ENCODE data around the gene AKR1B15.
A peak's percentile ranks its signal among the peaks of the same experiment; 100 is the strongest.
"Not testable (repeated sequence)": the region's sequence is repeated elsewhere in the genome, so short reads cannot be mapped to it uniquely, and the experiment has no call there.

Gene AKR1B15

DNA sequence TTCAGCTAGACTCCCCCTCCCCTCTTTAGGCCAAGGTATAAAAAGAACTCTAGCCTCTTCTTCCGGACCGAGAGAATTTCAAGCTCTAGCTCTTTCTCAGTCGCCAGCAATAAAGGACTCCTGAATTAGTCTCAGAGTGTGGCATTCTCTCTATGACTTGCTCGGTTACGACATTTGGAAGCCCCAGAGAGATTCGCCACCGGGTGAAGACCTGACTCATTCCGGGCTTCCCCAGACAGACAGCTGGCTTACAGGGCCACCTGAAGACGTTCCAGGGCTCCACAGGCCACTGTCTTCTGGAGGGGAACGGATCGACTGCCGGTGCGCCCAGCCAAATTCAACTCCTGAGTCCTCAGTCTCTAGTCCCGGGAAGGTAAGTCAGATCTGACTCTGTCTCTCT, at the start of gene AKR1B15:
Gene AKR1B15, plus strand, starts transcription at position 234 of the 400 bp plus-strand sequence. CDS start 15,510 bp downstream, outside the sequence.
- no peak for DNase-seq

DNA sequence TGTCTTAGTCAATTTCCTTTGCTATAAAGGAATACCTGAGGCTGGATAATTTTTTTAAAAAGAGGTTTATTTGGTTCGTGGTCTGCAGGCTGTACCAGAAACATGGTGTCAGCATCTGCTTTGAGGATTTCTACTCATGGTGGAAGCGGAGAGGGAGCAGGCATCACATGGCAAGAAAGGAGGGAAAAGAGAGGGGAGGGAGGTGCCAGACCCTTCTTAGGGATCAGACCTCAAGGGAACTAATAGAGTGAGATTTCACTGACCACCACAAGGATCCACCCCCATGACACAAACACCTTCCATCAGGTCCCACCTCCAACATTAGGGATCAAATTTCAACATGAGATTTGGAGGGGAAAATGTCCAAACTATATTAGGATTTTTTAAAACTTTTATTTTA, 48.5 kb upstream of the AKR1B15 start:
- DNase-seq = no peak

DNA sequence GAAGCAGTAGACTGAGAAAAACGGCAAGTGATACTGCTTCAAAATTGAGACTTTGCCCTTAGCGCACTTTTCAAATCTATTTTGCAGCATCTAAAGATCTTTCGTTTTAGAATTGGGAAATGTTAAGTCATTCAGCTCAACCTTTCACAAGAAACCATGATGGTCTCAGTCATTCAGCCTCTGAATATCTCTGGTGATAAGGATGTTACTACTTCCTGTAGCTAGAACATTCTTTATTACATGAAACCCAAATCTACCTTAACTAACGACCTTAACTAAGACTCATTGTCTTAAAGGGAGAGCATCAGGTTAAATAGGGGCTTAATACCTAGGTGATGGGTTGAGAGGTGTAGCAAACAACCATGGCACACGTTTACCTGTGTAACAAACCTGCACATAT, 47.9 kb upstream of the AKR1B15 start:
- DNase-seq = no peak

DNA sequence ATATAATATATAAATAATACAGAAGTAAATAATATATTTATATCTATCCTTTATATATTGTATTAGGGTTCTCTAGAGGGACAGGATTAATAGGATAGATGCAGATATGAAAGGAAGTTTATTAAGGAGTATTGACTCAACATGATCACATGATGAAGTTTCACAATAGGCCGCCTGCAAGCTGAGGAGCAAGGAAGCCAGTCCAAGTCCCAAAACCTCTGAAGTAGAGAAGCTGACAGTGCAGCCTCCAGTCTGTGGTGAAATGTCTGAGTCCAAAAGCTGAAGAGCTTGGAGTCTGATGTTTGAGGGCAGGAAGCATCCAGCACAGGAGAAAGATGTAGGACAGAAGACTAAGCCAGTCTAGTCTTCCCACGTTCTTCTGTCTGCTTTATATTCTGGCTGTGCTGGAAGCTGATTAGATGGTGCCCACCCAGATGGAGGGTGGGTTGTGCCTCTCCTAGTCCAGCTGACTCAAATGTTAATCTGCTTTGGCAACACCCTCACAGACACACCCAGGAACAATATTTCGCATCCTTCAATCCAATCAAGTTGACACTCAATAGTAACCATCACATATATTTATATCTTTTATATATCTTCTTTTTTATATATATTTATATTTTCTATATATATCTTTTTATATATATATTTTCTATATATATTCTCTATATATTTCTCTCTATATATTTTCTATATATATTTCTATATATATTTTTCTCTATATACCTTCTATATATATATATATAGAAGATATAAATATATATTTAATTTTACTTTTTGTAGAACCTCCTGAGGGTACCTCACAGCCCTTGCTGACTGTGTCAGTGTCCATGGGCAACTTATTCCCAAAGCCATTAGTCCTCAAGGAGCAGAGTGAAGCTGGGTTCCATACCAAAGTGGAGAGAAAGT, 46.2 kb upstream of the AKR1B15 start:
- no peak for DNase-seq

DNA sequence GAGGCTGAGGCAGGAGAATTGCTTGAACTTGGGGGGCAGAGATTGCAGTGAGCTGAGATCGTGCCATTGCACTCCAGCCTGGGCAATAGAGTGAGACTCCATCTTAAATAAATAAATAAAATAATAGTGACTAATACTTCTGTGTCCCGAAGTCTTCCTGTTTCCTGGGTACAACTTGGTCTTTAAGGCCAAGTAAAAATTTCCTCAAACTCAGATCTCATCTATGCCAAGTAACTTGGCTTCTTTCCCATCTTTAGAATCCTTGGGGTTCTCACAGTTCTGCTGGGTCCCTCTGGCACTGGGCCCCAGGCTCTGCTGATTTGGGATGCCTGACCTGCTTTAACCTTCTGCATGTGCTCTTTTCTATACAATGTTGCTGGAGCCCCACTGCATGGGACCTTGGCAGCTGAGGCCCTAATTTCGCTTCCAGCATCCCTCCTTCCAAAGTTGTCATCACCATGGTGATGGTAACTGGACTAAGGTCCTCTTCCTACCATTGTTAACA, 44.2 kb upstream of the AKR1B15 start:
- DNase-seq = no peak

DNA sequence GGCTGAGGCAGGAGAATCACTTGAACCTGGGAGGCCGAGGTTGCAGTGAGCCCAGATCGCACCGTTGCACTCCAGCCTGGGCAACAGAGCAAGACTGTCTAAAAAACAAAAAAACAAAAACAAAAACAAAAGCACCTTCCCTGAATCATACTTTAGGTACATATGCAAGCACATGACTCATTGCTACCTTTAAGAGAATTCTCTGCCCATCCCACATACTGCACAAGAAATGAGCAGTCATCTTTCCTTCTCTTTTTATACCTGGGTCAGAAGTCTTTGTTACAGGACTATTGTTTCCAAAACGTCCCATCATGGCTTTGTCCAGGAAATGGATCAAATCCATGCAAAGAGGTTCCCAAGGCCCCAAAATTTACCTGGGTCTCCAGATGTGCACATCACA, 43.1 kb upstream of the AKR1B15 start:
- DNase-seq = no peak

DNA sequence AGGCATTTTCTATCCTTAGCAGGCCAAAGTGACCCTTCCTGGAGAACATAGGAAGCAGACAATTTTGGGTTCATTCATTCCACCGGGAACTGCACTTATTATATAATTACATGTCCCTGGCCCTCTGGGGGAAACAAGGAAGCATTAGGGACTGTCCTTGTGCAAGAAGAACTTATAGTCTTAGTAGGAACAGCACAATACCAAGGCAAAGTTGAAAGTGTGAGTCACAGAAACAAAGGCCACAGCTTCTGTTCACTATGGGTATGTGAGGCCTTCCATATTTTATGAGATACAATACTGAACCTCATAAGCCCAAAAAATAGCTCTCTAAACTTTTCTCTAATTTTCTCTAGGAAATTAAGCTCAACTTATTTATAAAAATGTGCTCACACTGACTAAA, 39.9 kb upstream of the AKR1B15 start:
- DNase-seq = no peak

DNA sequence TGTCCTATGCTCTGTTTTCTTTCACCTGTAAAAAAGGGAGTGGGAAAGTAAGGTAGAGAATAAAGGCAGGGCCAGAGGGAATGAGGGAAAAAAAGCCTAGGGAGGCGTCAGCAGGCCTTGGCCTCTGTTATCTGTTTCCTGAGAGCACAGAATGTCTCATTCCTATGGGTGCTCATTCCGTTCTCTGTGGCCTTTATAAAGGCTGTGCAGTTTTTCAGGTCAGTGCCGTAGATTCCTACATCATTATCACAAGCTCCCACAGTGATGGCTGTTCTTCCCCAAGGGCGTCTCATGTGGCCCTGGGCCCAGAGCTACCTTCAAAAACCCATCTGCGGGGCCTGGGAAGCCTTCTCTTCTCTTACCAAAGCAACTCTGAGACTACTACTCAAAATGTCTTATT, 38.3 kb upstream of the AKR1B15 start:
- DNase-seq = no peak

DNA sequence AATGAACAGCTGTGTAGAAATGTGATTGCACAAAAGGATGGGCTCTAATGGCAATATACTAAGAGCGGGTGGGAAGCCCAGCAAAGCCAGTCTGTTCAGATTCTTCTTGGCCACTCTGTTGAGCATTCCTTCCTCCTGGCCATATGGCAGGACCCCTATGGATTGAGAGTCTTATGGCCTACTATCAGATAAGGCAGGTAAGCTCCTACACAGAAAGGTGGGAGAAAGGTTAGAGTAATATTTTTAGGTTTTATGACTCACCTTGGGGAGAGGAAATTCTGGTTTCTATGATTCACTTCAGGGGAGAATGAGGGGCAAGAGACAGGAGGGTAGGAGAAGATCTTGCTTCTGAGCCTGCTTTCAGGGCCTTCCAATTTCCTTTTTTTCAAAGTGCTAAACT, 36.6 kb upstream of the AKR1B15 start:
- DNase-seq = no peak

DNA sequence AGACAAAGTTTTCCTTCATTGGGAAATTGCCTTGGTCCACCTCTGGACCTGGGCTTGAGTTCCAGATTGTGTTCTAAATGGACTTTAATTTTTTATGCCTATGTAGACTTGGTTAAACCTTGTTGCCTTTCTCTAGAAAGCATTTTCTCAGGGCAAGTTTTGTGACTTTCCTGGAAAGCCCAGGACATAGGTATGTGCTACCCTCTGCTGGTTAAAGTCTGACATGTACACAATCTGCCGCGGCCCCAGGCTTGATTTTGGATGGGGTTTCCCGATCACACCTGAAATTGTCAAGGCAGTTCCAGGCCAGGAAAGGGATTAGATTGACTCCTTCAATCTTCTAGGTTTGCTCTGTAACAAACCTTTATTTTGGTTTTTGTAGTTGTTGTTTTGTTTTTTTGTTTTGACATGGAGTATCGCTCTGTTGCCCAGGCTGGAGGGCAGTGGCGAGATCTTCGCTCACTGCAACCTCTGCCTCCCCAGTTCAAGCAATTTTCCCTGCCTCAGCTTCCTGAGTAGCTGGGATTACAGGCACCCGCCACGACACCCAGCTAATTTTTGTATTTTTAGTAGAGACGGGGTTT, 35.6 kb upstream of the AKR1B15 start:
- DNase-seq = peak in 1 of 2 experiments; percentile 23

DNA sequence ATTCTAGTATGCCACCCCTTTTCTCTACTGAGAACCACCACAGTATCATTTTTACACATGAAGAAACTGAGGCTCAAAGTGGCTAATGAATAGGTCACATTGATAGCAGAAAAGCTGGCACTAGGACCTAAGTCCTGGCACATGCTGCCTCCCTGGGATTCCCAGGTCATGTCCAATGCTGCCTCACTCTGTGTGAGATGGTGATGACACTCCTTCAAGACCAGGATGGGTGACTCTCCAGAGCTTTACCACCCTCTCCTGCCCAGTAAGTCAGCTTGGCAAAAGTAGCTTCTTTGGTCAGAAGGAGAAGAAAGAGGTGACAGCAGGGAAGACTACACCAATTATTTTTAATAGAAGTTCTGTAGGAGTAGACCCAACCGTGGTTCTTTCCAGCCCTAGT, 34.8 kb upstream of the AKR1B15 start:
- no peak for DNase-seq

DNA sequence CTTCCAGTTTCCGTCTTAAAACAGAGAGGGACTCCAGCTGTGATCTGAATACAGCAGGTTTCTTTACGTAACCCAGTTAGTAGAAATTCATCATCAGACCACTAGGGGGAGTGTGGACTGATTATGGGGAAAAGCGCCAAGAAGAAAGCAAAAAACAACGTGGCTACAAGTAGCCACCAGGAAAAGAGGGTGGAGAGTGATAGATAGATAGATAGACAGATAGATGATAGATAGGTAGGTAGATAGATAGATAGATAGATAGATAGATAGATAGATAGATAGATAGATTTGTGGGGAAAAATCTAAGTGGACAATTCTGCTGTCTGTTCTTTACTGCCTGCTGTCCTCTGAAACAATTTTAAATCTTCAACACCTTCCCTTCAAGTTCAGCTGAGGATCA, 34.2 kb upstream of the AKR1B15 start:
- peak; percentile 12 to 73 for DNase-seq

DNA sequence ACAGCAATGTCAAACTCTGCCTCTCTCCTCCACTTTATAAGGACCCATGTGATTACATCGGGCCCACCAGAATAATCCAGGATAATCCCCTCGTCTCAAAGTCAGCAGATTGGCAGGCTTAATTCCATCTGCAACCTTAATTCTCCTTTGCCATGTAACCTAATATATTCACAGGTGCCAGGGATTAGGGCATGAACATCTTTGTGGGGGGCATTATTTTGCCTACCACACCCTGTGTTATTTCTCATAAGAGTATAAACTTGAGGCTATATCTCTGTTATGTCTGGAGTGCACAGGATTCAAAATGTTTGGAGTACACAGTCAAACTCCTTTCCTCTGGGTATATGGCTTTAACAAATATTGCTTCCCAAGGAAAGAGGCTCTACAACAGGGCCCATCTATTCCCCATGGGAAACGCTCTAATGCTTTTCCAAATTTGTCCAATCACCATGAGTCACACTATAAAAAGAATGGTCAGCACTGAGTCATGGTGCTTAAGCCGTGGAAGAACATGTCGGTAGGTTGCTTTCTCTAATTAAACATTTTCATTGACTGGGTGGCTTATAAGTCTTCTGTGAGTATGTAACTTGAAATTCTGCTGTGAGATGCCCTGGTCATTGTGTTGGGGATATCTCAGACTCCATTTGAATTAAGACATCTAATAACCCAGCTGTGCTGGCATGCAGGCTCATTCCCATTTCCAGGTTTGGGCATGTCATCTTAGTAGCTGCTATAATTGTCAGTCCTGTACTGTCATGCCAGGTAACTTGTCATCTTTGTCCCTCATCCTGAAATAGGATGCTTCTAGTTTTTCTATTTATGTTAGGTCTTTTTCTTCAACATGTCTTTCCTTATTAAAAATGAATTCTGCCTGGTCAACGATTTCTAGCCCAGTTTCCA, 33.1 kb upstream of the AKR1B15 start:
- no peak for DNase-seq

DNA sequence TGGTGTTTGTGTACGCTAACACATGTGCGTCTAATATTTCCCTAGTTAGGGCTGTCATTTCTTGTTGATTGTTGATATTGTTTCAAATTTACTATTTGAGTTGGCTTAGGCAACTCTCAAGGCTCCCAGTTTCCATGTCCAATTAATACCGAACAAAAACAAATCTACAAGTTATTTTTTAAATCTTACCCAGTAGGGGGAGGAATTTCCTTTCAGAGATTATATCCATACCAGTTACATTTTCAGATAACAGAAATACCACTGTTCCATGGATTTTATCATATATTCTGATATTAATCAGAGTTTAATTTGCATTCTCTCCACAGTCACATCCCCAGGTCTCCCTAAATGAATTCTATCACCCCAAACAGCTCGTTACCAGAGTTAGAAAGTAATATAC, 28.8 kb upstream of the AKR1B15 start:
- DNase-seq = no peak

DNA sequence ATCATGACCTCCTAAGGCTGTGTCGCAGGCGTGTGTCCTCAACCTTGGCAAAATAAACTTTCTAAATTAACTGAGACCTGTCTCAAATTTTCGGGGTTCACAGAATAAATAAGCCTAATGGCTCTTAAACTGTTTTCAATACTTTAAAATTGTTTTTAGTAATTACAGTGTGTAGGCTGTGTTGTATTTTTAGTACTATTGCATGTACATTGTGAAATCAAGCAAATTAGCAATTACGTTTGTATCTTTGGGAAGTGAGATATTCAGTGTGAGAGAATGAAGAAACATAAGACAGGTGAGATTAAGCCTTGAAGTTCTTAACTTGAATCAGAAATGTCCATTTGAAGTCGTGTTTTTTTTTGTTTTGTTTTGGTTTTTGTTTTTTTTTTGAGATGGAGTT, 26.3 kb upstream of the AKR1B15 start:
- no peak for DNase-seq

DNA sequence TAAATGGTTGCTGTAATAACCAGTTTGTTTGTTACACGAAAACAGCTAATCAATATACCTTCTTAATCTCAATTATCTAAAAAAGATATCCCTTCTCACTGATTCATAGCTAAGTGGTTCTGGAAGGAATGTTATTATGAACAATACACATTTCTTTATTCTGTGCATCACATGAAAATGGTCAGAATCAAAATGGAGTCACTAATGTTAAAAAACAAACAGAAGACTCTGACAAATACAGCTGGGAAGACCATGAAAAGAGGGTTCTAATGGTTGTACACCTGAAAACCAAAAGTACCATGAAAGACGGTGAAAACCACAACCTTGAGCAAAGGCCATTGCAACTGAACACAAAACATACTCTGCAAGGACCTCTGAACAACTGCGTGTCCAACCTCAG, 23.5 kb upstream of the AKR1B15 start:
- DNase-seq = not testable (repeated sequence)

DNA sequence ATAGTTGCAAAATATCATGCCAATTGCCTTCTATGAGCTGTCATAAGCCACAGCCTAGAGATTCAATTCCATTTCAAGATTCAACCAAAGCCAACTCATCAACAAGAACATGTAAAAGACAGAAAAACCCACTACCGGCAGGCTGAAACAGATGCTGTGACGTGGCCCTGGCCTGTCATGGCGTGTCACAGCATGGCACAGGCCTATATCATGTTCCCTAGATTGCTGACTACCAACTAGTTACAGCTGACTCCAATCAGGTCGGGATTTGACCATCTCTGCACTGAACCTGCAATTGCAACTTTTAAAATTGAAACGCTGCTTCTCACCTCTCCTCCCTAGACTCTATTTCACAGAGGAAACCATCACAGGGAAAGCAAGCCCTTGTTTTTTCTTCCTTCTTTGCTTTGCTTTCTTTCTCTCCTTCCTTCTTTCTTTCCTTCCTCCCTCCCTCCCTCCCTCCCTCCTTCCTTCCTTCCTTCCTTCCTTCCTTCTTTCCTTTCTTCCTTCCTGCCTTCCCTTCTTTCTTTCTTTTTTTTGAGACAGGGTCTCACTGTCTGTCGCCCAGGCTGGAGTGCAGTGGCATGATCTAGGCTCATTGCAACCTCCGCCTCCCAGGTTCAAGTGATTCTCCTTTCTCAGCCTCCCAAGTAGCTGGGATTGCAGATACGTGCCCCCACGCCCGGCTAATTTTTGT, 22.2 kb upstream of the AKR1B15 start:
- not testable (repeated sequence) for DNase-seq

DNA sequence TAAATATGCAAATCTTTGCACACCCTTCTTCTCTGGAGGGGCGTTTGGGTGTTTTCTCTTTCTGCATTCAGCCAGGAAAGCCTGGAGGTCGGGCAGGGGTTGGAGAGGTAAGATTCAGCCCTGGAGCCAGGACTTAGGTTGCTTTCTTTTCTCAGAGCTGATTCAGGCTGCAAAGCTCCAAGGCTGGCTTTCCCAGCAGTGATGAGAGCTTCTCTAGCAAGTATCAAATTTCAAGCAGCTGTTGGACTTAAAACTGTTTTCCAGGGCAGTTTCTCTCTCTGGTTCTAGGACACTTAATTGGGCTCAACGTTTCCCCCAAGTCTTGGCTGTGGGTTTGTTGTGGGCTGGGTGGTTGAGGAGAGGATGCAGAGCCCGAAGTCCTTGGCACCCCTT, 20.9 kb upstream of the AKR1B15 start:
- DNase-seq = no peak

DNA sequence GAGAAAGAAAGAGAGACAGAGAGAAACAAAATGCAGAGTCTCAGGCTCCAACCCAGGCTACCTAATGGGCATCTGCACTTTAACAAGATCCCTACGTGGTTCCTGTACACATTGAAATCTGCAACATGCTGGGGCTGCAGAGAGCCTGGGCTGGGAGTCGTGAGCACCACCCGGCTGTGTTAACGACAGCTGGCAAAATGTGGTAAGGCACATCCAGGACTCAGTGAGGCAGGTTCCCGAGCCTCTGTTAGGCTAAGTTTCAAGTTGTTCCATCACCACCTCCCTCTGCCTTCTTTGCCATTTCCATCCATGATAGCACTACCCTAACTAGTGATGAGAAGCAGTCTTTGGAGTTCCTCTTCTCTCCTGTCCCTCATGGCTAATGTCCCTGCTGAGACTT, 20.2 kb upstream of the AKR1B15 start:
- DNase-seq = no peak

DNA sequence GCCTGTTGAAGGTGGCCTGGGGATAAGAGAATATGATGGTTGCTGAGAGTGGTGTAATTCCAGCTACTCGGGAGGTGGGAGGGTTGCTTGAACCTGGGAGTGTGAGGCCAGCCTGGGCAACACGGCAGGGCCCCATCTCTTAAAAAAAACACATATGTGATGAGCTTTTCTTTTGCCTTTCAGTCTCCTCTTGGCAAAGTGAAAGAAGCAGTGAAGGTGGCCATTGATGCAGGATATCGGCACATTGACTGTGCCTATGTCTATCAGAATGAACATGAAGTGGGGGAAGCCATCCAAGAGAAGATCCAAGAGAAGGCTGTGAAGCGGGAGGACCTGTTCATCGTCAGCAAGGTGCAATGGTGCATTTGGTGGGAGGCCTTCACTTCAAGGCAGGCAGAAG, 18.4 kb upstream of the AKR1B15 start:
- DNase-seq = no peak

DNA sequence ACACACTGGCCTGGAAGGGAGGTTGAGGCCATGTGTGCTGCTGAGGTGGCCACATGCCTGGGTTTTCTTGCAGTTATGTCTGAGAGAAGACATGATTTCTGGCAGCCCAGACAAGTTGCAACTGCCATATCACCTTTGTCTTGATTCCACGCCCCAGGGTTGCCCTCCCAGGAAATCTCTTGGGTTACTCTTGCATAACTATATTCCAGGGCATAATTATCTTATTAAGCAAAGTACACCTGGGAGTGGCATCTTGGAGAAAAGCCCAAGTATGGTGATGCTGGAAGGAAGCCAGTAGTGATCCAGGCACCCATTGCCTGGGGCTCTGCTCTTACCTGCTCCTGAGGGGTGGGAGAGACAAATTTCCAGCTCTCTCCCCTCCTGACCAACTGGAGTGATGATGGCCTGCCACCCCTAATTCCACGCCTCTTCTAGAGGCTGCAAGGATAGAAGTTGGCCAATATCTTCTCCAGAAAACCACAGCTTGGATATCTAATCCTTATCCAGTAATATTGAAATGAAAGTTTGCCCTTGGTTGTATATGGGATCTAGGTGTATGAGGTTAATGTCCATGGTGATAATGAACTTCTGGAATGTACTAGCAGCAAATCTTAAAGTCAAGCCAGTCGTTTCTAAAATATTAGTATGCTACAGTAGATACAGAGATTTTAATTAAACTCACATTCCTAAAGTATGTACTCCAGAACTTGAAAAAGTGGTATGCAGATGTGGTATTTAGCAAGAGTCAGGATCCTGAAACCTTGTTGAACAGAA, 16.5 kb upstream of the AKR1B15 start:
- no peak for DNase-seq

DNA sequence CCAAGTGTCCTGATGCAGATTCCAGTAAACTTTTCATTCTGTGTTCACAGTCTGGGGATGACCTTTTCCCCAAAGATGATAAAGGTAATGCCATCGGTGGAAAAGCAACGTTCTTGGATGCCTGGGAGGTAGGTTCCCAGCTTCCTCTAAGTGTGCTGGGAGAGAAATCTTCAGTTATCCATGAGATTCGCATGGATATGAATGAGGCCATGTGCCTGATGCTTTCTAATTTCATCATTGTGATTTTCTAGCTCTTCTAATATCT, 16.0 kb upstream of the AKR1B15 start:
- DNase-seq = no peak

All from NCI-H446 (cell line).